ENCODE results near the gene SCUBE1.

SCUBE1 gene

DNA sequence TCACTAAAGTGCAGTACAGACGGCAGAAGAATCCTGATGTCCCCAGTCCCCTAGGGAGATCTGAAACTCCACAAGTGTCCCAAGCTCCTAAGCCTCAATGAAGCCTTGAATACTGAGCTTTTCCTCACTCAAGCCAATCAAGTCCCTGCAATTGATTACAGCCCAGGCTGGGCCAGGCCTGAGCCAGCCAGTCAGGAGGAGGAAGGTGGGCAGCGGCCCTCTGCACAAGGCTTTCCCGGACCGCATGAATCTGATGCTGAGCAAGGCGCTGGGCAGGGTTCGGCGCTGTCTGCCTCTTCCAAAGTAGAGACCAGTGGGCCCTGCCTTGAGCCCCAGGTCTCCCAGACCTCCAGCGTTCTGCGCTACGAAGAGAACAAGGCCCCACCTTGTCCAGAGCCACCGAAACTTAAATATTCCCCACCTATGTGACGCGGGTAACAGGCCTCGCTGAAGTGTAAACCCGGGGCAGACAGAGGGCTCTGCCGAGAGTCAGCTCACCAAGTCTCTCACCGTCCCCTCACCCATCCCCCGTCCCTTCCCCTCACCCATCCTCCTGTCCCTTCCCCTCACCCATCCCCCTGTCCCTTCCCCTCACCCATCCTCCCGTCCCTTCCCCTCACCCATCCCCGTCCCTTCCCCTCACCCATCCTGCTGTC, 63.2 kb downstream of the SCUBE1 start:
- DNase-seq (ENCODE audit: low spot score) = no peak
- ChIA-PET POLR2A (ENCODE audit: low non-redundant PET) (no interaction called here), CTCF (no interaction called here)
- no peak overlapping the region for H3K27ac ChIP-seq
- TF ChIP-seq, protein P1, sequence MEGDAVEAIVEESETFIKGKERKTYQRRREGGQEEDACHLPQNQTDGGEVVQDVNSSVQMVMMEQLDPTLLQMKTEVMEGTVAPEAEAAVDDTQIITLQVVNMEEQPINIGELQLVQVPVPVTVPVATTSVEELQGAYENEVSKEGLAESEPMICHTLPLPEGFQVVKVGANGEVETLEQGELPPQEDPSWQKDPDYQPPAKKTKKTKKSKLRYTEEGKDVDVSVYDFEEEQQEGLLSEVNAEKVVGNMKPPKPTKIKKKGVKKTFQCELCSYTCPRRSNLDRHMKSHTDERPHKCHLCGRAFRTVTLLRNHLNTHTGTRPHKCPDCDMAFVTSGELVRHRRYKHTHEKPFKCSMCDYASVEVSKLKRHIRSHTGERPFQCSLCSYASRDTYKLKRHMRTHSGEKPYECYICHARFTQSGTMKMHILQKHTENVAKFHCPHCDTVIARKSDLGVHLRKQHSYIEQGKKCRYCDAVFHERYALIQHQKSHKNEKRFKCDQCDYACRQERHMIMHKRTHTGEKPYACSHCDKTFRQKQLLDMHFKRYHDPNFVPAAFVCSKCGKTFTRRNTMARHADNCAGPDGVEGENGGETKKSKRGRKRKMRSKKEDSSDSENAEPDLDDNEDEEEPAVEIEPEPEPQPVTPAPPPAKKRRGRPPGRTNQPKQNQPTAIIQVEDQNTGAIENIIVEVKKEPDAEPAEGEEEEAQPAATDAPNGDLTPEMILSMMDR (conservative IDR thresholded peaks at IDR 0.05; ENCODE audit: low read depth) = no peak

DNA sequence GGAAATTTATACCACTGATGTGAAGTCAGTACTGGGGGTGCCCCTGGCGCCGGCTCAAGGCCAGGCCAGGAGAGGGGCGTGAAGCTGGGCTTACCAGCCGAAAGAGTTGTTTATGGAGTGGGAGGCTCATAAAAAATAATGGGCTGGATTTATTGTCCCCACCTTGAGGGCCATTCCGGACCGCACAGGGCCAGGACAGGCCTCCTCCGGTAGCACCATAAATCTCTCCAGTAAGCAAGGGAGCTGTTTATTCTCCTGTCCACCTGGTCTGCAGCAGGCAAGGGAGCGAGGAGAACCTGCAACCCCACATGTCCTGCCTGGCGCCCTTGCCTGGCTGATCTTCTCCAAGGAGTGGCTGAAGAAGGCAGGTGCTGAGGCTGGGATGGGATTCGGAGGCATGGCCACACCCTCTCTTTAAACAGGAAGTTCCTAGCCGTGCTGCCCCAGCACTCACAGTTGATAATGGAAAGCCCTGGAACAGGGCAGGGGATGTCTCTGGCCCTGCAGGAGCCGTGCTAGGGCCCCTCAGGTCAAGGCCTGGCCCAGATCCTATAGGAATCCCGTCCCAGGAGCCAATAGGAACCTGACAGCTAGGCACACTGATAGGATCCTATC, 65.1 kb downstream of the SCUBE1 start:
- ChIA-PET POLR2A (ENCODE audit: low non-redundant PET) (no interaction called here), CTCF (interaction anchor here (0.6 to 0.9 kb wide), 3 partner anchors 47 to 81 kb away, joined by 3 to 6 read pairs (median 4); no protein-coding TSS in a partner anchor)
- DNase-seq (ENCODE audit: low spot score) = no peak
- no peak overlapping the region for H3K27ac ChIP-seq
- TF ChIP-seq, protein P1 (conservative IDR thresholded peaks at IDR 0.05; ENCODE audit: low read depth) = no peak

DNA sequence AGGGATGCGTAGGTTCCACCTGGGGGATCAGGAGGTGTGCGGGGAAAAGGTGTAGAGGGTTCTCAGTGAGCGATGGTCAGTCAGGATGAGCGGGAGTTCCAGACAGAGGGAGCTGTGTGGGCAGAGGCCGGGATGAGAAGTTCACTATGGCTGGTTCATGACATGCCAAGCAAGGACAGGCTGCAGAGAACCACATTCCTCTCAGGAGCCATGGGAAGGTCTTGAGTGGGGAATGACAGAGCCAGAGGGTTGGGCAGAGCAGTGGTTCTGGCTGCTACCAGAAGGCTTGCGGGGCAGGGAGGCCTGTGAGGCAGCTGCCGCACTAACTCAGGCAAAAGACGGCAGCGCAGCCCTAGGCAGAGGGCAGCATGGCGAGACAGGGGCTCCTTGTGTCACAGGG, 66.1 kb downstream of the SCUBE1 start:
- DNase-seq (ENCODE audit: low spot score) = no peak
- ChIA-PET POLR2A (ENCODE audit: low non-redundant PET) (no interaction called here), CTCF (no interaction called here)
- TF ChIP-seq, protein P1 (conservative IDR thresholded peaks at IDR 0.05; ENCODE audit: low read depth) = no peak
- H3K27ac ChIP-seq = no peak overlapping the region

DNA sequence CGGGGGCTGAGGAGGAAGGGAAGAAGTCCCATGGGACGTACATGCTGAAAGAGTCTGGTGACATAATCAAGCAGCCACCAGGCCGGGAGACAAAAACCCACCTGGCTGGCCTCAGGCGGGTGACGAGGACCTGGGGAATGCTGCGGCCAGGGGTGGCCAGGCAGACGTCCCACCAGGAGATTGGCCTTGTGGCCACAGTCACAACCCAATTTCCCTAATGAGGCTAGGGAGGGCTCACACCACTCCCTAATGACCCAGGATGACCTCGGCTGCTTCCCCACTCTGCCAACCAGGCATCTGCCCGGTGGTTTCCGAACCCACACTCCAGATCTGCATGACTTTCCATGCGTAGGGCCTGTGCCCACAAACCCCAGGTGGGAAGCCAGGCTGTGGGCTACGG, 66.9 kb downstream of the SCUBE1 start:
- no peak for DNase-seq (ENCODE audit: low spot score)
- TF ChIP-seq, protein P1 (conservative IDR thresholded peaks at IDR 0.05; ENCODE audit: low read depth) = no peak
- ChIA-PET CTCF (no interaction called here), POLR2A (ENCODE audit: low non-redundant PET) (no interaction called here)
- no peak overlapping the region for H3K27ac ChIP-seq

DNA sequence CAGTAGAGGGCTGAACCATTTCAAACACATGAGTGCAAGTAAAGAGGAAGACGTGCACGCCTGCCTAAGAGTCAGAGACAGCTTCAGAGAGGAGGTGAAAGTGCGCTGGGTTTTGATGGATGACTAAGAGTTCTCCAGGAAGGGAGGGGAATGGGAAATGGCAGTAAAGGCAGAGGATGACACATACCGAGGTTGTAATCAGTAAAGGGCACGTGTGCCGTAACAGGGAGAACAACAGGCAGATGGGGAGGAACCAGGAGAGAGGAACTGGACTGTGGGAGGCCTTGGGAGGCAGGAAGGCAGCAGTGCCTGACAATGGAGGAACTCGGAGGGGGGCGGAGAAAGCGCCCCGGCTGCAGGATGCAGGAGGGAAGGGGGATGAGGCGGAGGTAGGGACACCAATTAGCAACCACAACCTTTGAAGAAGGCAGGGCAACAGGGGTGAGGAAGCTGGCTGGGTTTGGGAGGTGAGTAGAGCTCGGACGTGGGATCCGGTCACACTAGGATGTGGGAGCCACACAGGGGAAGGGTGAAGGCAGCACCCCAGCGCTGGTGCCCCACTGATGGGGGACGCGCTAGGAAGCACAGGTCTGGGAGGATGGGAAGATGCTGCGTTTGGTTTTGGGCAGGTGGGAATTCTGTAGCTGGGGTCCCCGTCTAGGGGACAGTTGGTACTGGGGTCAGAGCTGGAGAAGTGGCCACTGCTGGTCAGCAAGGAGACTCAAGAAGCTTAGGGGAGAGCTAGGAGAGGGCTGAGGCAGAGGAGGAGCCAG, 67.4 kb downstream of the SCUBE1 start:
- no peak overlapping the region for H3K27ac ChIP-seq
- DNase-seq (ENCODE audit: low spot score) = no peak
- POLR2A ChIA-PET (ENCODE audit: low non-redundant PET) = no interaction called here
- TF ChIP-seq, protein P1 (conservative IDR thresholded peaks at IDR 0.05; ENCODE audit: low read depth) = no peak
- CTCF ChIA-PET = no interaction called here

DNA sequence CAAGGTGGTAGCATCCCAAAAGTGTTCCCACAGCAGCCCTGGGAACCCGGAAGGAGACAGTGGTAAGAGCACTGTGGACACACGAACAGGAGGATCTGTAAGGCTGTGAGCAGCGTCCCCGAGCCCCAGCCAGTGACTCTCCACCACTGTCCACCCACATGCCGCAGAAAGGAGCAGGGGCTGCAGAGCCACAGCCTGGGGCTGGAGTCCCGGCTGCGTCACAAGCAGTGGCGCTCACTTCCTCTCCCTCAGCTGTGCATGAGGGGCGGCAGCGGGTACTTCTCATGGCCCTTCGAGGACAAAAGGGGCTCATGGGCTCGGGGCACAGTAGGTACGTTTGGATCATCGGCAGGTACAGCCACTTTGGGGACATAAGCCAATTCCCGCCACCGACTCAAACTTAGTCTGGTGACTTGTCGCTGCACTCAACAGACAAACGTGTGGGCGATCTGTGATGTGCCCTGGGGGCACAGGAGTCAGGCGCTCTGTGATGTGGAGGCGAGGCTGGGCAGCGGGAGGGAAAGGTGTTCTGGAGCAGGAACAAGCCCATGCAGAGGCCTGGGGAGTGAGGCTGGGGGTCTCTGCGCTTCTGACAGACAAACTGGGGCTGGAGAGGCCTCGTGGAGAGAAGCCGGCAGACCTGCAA, 68.5 kb downstream of the SCUBE1 start:
- ChIA-PET POLR2A (ENCODE audit: low non-redundant PET) (no interaction called here), CTCF (interaction anchor here (0.6 to 2.8 kb wide), 5 partner anchors 72 to 608 kb away, joined by 3 to 33 read pairs (median 5); no protein-coding TSS in a partner anchor)
- DNase-seq (ENCODE audit: low spot score) = no peak
- TF ChIP-seq, protein P1 (conservative IDR thresholded peaks at IDR 0.05; ENCODE audit: low read depth) = no peak
- no peak overlapping the region for H3K27ac ChIP-seq
